Panc1 (cell line): ENCODE measurements around the gene TEX22. TPM values are rescaled to one million over a fixed set of nuclear protein-coding genes. Genes with fewer than 3 reads are reported as not detected.
A peak's percentile ranks its signal among the peaks of the same experiment; 100 is the strongest.

Experiments
- ATAC-seq: fragments of 200-7000 bp; cut with Tn5 transposase; 2 replicates; pipeline ENCODE4 v1.9.1; 2020; ENCODE audit warnings: mild to moderate bottlenecking, moderate library complexity
- BruUV-seq: library from RNA; stranded (reverse); fragments of 400-500 nt; replicated peaks from 2 replicates; lab custom pipeline; 2021; lab: Mats Ljungman, UMichigan
- CTCF ChIA-PET: fragments of 300-600 bp; sonication (Branson Sonifier 250); formaldehyde crosslinking; loops from one replicate; lab custom pipeline; 2022; ENCODE audit warnings: antibody characterized with exemption; lab: Charles Lee
- POLR2A ChIA-PET: fragments of 300-600 bp; sonication (Branson Sonifier 250); formaldehyde crosslinking; loops from one replicate; lab custom pipeline; 2022; ENCODE audit warnings: antibody characterized with exemption; lab: Charles Lee
- DNase-seq: peaks from one replicate; pipeline ENCODE4 v3.0.0-alpha.2; 2010; ENCODE audit warnings: low read depth, low spot score
- H3K27ac ChIP-seq: 2 replicates; pipeline ENCODE4 v1.5.1; 2011; ENCODE audit warnings: mild to moderate bottlenecking, low read length, inconsistent platforms
- H3K27me3 ChIP-seq: fragments of 200-500 bp; sonication (Bioruptor generic); 2 replicates; pipeline ENCODE4 v1.6.0; 2014; ENCODE audit warnings: low read length, inconsistent platforms; ENCODE audit not compliant: control insufficient read depth, insufficient read depth
- H3K36me3 ChIP-seq: fragments of 200-500 bp; sonication (Bioruptor generic); 2 replicates; pipeline ENCODE4 v1.5.1; 2014; ENCODE audit warnings: inconsistent platforms, mild to moderate bottlenecking, low read length, moderate library complexity; ENCODE audit not compliant: control insufficient read depth, insufficient read depth
- H3K4me1 ChIP-seq: 2 replicates; pipeline ENCODE4 v1.5.1; 2011; ENCODE audit warnings: inconsistent platforms, mild to moderate bottlenecking, low read length, moderate library complexity; ENCODE audit not compliant: control insufficient read depth, insufficient read depth
- H3K4me3 ChIP-seq, 2 experiments: 2 replicates each; pipeline ENCODE4 v1.5.1; 2011 to 2012; ENCODE audit warnings: low read depth in 2 of 2, low read length in 2 of 2, mild to moderate bottlenecking in 2 of 2, inconsistent platforms in 1 of 2, moderate library complexity in 1 of 2
- H3K9me3 ChIP-seq: fragments of 200-500 bp; sonication (Bioruptor generic); 2 replicates; pipeline ENCODE4 v1.5.1; 2014; ENCODE audit warnings: low read depth, mild to moderate bottlenecking, inconsistent platforms, low read length, moderate library complexity; ENCODE audit not compliant: control insufficient read depth, insufficient read depth
- CTCF ChIP-seq: fragments of 450-650 bp; IDR thresholded peaks from 2 replicates; pipeline ENCODE4 v1.5.1; 2017; ENCODE audit warnings: mild to moderate bottlenecking
- POLR2AphosphoS5 ChIP-seq: IDR thresholded peaks from 2 replicates; pipeline ENCODE4 v1.6.1; 2012; ENCODE audit warnings: mild to moderate bottlenecking, low read depth, low read length, moderate library complexity
- REST ChIP-seq, 2 experiments: IDR thresholded peaks; 2 replicates each; pipeline ENCODE4 v1.6.1; 2011 to 2012; ENCODE audit warnings: low read depth in 2 of 2, control low read depth in 1 of 2, low read length in 1 of 2, mild to moderate bottlenecking in 1 of 2, moderate library complexity in 1 of 2; ENCODE audit not compliant: insufficient read depth in 1 of 2
- SIN3A ChIP-seq: IDR thresholded peaks from 2 replicates; pipeline ENCODE4 v1.6.1; 2012; ENCODE audit warnings: low read depth, mild to moderate bottlenecking, low read length, moderate library complexity, borderline replicate concordance; ENCODE audit not compliant: insufficient read depth
- TCF7L2 ChIP-seq: IDR thresholded peaks from 2 replicates; pipeline ENCODE4 v1.6.1; 2011; ENCODE audit warnings: mild to moderate bottlenecking, low read depth, low read length, inconsistent platforms
- in situ Hi-C: cut with HindIII; loops from 2 replicates; pipeline ENCODE4 v1.10.0; 2016; ENCODE audit warnings: low sequenced_read_pairs, low pct_unique_long_range_greater_than_20kb
- intact Hi-C: fragments of 100-400 bp; cut with micrococcal nuclease; formaldehyde crosslinking; loops from one replicate; pipeline ENCODE4 v1.10.0; 2022; ENCODE audit not compliant: unreplicated experiment
- total RNA-seq: library from RNA; stranded (reverse); gene quantifications from one replicate; pipeline ENCODE4 v1.2.1, GENCODE V29; 2021; ENCODE audit not compliant: unreplicated experiment

TEX22 gene
- total RNA-seq, 1 experiment from 2014 or later = 2.9 TPM

GRCh38 chr14:105417690-105418121 is 19.4 kb downstream of the TEX22 start:
- CTCF ChIA-PET = no interaction called here
- no peaks in the 10 kb centered on the region for H3K27me3 ChIP-seq
- peaks cover 19% of the 10 kb centered on the region for H3K4me1 ChIP-seq
- DNase-seq (no peak), ATAC-seq (no peak)
- in situ Hi-C loops (no loop called here), intact Hi-C loops (no loop called here)
- no TSS peak for BruUV-seq
- H3K36me3 ChIP-seq = peaks cover 5% of the 10 kb centered on the region; the same call in 1 of the 2 replicates
- no peaks in the 10 kb centered on the region for H3K9me3 ChIP-seq
- POLR2A ChIA-PET = no interaction called here
- H3K27ac ChIP-seq = no peak overlapping the region
- H3K4me3 ChIP-seq = no peak overlapping the region
- no peak for TF ChIP-seq REST (IDR thresholded peaks at IDR 0.05; ENCODE audit: insufficient read depth in 1 of 2, low read depth in 2 of 2, low read length in 1 of 2)
- TF ChIP-seq TCF7L2 = no peak
- no peak for TF ChIP-seq CTCF
- no peak for TF ChIP-seq POLR2AphosphoS5
- TF ChIP-seq SIN3A = no peak

- H3K27me3 ChIP-seq = no peaks in the 10 kb centered on the region
- no TSS peak for BruUV-seq
- ChIA-PET POLR2A (no interaction called here), CTCF (no interaction called here)
- peaks cover 5% of the 10 kb centered on the region; the same call in 1 of the 2 replicates for H3K36me3 ChIP-seq
- peak overlapping the region; percentile 54 to 58 for H3K4me3 ChIP-seq
- TF ChIP-seq REST (IDR thresholded peaks at IDR 0.05; ENCODE audit: insufficient read depth in 1 of 2, low read depth in 2 of 2, low read length in 1 of 2) = no peak
- no peak for TF ChIP-seq POLR2AphosphoS5
- TF ChIP-seq CTCF = no peak
- TF ChIP-seq SIN3A = no peak
- no peak for TF ChIP-seq TCF7L2
- in situ Hi-C loops = no loop called here
- H3K9me3 ChIP-seq = no peaks in the 10 kb centered on the region
- ATAC-seq (no peak), DNase-seq (no peak)
- H3K4me1 ChIP-seq = peaks cover 19% of the 10 kb centered on the region
- H3K27ac ChIP-seq = peak overlapping the region; percentile 82
- intact Hi-C loops = no loop called here
Observed at GRCh38 chr14:105418269-105419194, 20.2 kb downstream of the TEX22 start.
